Forelimb muscle (tissue), 1 donor: ENCODE results near the gene TRPM5. TPM values are rescaled to one million over a fixed set of nuclear protein-coding genes. Genes with fewer than 3 reads are reported as not detected.

Experiments
- DNase-seq: peaks from one replicate; pipeline ENCODE4 v3.0.0-alpha.2; 2013; ENCODE audit warnings: low read depth
- polyA plus RNA-seq: library from polyadenylated mRNA; unstranded; fragments of 120-200 nt; gene quantifications from one replicate; pipeline ENCODE4 v1.2.1, GENCODE V29; 2013; ENCODE audit not compliant: insufficient read length

TRPM5 gene
- polyA plus RNA-seq, 1 donor, result 0.04 TPM

DNA sequence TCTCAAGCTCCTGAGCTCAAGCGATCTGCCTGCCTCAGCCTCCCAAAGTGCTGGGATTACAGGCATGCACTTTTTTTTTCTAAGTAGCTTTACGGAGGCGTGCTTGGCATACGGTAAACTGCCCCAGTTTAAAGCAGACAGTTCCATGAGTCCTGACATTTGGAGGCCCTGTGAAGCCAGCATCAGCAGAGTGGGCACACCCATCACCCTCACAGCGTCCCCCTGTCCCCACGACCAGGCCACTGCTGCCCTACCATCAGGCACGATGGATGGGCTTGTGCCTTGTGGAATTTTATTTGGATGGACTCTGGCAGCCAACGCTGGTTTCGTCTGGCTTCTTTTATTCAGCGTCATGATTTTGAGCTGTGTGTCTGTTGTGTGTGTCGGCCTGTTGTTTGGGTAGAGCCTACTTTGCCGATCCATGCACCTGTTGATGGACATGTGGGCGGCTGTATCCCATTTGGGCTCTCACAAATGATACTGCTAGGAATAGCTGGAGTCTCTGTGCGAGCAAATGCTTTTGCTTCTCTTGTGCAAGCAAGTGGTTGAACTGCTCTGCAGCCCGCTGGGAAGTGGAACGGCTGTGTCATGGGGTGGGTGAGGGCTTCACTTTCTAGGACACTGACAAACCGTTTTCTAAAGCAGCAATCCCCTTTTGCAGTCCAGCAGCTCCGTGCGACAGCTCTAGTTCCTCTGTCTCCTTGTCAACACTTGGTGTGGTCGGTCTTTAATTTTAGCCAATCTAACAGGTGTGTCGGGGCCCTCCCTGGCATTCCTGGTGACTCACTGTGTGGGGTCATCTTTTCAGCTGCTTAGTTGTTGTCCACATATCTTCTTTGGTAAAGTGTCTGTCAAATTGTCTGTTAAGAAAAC, 24.3 kb upstream of the TRPM5 start:
- no peak for DNase-seq

- no peak for DNase-seq
Measured at GRCh38 chr11:2467695-2468055, 23.4 kb upstream of the TRPM5 start.

GRCh38 chr11:2466869-2467694, 22.8 kb upstream of the TRPM5 start:
- DNase-seq, result no peak

DNA sequence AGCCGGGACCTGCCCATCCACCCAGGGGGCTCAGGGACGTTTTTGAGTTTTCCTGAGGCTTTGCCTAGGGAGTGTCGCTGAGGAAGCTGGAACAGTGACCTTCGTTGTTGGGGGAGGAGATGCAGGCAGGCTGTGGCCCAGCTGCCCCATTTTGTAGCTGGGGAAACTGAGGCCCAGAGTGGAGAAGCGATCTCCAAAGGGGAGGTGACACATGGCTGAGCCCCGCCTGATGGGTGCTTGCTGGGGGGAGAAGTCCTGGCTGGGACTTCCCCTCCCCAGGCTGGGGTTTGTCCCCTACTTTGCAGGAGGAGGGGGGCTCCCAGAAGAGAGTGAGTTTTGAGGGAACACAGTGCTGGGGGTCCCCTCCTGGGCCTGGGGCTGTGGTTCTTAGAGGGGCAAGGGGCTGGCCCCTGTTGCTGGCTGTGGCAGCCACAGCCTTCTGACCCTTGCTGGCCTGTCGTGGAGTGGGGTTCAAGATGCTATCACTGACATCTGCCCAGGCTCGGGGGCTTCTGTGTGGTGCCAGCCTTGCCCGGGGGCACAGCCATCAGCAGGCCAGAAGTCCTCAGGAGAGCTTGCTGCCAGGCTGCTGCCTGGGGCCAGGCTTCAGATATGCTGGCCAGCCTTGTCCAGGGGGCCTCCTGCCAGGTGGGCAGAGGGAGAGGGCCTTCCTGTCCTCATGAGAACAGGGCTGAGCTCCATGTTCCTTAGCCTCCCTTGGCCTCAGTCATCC, 21.9 kb upstream of the TRPM5 start:
- DNase-seq, result no peak

DNA sequence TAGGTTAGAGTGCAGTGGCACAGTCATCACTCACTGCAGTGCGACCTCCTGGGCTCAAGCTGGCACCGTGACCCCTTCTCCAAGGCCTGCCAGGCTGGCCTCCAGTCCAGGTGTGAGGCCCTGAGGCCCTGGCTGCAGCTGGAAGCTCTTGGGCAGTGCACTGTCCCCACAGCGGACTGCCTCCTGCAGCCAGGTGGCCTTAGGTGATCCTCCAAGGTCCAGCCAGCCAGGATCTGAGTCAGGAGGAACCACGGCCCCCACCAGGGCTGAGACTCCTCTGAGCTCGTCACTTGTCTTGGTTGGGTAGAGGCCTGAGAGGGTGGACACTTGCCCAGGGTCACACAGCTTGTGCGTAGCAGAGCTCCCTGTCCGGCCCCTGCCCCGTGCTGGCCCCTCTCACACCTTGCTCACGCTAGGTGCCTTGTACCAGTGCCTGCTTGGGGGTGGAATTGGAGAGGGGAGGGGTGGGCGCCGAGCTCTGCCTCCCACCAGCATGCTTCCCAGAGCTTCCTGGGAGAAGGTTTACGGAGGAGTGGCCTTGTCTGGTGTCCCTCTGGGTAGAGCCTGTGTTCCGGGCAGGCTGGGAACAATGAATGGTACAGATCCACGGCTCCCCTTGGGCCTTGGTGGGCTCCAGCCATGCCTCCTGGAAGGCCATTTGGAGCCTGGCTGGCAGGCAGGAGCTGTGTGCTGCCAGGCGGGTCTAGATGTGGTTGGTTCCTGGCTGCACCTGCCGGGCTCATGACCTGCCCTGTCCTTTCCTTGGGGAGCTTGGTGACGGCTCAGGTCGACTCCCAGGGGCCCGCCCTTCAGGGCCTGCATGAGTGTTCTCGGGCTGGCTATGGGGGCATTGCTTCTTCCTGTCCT, 21.1 kb upstream of the TRPM5 start:
- no peak for DNase-seq

DNA sequence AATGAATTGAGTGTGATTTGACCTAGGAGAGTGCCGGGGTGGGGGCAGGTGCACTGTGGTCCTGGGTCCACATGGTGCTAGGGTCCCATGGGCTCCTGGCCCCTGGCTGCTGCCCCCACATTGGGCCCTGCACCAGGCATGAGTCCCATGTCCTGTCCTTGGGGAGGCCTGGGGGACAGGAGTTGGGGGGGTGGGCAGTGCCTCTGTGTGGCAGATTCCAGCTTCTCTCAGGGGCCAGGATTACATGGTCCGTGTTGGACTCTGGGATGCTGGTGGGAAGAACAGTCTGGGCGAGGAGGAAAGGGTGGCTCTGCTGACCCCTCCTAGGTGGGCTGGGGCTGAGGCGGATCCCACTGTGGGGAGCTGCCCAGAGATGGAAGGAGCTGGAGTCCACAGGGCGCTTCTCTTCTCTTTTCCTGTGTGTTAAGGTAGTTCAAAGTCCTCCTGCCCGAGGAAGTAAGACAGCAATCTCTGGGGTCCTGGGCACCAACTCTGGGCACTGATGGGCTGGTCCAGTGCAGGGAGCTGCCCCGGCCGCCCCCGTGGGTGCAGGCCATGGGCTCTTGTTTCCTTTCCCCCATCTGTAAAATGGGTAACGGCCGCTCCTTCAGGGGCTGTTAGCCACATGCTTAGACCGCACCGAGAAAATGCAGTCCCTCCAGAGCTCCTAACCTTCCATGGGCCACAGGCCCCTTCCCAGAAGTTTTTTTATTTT, 20.3 kb upstream of the TRPM5 start:
- DNase-seq, result no peak

DNA sequence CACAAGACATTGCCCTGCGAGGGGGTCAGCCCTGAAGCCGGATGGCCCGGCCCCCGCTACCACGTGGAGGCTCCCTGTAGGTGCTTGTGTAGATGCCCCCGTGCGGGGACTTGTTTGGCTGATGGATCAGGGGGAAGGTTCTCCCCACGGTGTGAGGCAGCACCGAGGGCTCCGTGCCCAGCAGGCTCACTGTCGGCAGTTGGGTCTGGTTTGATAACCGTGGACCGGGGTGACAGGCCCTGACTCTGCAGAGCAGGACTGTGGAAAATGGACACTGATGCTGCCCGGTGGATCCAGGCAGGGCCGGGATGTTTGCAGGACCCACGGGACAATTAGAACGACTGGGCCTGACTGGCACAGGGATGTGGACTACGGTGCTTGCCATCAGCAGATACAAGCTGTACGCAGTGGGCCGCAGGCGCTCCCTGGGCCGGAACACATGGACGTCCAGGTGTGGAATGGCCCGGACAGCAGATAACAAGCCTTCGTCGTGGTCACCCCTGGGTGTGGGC, 19.5 kb upstream of the TRPM5 start:
- no peak for DNase-seq

- DNase-seq, result no peak
Measured at GRCh38 chr11:2462986-2463765, 18.9 kb upstream of the TRPM5 start.

DNA sequence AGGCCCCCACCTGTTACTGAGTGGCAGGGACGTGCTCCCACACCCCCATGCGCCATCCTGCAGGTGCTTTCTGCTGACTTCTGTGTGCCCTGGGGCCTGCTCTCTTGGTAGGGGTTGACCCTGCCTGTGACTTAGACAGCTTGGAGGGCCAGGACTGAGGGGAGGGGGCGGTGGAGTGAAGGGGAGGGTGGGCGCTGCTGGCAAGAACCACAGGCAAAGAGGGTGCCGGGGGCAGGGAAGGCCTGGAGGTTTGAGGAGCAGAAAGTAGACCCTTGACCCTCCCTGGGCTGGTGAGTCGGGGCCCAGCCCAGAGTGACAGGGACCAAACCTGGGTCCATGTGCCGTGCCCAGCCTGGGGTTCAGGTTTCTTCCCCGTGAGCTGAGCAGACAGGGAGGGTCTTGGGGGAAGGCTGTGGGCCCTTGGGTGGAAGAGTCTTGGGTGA, 18.2 kb upstream of the TRPM5 start:
- no peak for DNase-seq

GRCh38 chr11:2461956-2462542, 17.7 kb upstream of the TRPM5 start:
- no peak for DNase-seq

GRCh38 chr11:2461253-2461955, 17.1 kb upstream of the TRPM5 start:
- DNase-seq, result no peak

- DNase-seq, result no peak
Measured at GRCh38 chr11:2460540-2461252, 16.4 kb upstream of the TRPM5 start.

- no peak for DNase-seq
Measured at GRCh38 chr11:2459796-2460531, 15.7 kb upstream of the TRPM5 start.

GRCh38 chr11:2459016-2459725, 14.9 kb upstream of the TRPM5 start:
- DNase-seq, result no peak

GRCh38 chr11:2458321-2458720, 14.0 kb upstream of the TRPM5 start:
- no peak for DNase-seq

DNA sequence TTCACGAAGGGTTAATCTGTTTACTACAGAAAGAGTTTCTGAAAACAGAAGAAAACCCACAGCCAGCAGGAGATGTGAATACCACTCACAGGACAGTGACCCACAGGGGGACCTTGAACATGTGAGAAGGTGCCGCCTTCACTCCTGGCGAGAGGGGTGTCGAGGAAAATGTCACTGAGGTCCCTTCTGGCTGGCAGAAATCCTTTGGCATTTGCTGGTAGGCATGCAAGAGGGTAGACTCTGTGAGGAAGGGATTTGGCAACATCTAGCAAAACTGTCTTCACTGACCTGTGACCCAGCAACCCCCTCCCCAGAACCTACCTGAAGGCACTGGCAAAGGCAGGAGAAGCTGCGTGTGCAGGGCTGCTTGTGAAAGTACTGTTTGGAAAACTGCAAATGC, 9.1 kb upstream of the TRPM5 start:
- no peak for DNase-seq
